Hepatocyte (in vitro differentiated cells): ENCODE results near the gene SNED1.

ENCODE experiments used
- CTCF ChIP-seq: fragments of 200-600 bp; sonication (generic); IDR thresholded peaks from 2 replicates; pipeline ENCODE4 v1.5.1; 2016; ENCODE audit warnings: antibody characterized with exemption, mild to moderate bottlenecking; ENCODE audit not compliant: poor library complexity
- EZH2phosphoT487 ChIP-seq: fragments of 200-600 bp; sonication (generic); IDR thresholded peaks from one replicate; pipeline ENCODE4 v1.6.1; 2018; ENCODE audit warnings: antibody characterized with exemption, mild to moderate bottlenecking, low read depth, moderate library complexity; ENCODE audit not compliant: unreplicated experiment, severe bottlenecking

- no peak for TF ChIP-seq EZH2phosphoT487
- no peak for TF ChIP-seq CTCF
Measured at GRCh38 chr2:241003830-241004564, 5.6 kb downstream of the SNED1 start.
